GM21390 (cell line): ENCODE measurements around the gene TYMS.

ENCODE experiments used
- ATAC-seq: cut with Tn5 transposase; IDR thresholded peaks from one replicate; pipeline ENCODE4 v1.9.1; 2021; ENCODE audit not compliant: unreplicated experiment

TYMS gene

GRCh38 chr18:644395-645004 is 13.0 kb upstream of the TYMS start:
- peak; percentile 56 for ATAC-seq

GRCh38 chr18:647304-647703 is 10.1 kb upstream of the TYMS start:
- ATAC-seq = no peak

GRCh38 chr18:649341-649740 is 8.1 kb upstream of the TYMS start:
- ATAC-seq = no peak

GRCh38 chr18:650428-650858 is 7.0 kb upstream of the TYMS start:
- ATAC-seq = peak; percentile 99

GRCh38 chr18:652131-652530 is 5.3 kb upstream of the TYMS start:
- no peak for ATAC-seq

- no peak for ATAC-seq
These were observed 3.9 kb upstream of the TYMS start for GRCh38 chr18:653512-653911.

GRCh38 chr18:654601-655000 is 2.9 kb upstream of the TYMS start:
- no peak for ATAC-seq

- no peak for ATAC-seq
These were observed 2.0 kb upstream of the TYMS start for GRCh38 chr18:655445-655844.

GRCh38 chr18:658001-658946 is 821 bp downstream of the TYMS start:
- ATAC-seq = peak; percentile 53

GRCh38 chr18:658947-659533 is 1.6 kb downstream of the TYMS start:
- ATAC-seq = no peak

- ATAC-seq = no peak
These were observed 2.1 kb downstream of the TYMS start for GRCh38 chr18:659597-659996.

- ATAC-seq = no peak
These were observed 4.7 kb downstream of the TYMS start for GRCh38 chr18:662197-662596.

GRCh38 chr18:666177-666576 is 8.7 kb downstream of the TYMS start:
- ATAC-seq = no peak

GRCh38 chr18:666628-667027 is 9.2 kb downstream of the TYMS start:
- no peak for ATAC-seq

- no peak for ATAC-seq
These were observed 10.8 kb downstream of the TYMS start for GRCh38 chr18:668260-668659.

GRCh38 chr18:669077-669476 is 11.6 kb downstream of the TYMS start:
- no peak for ATAC-seq

GRCh38 chr18:670522-670921 is 13.1 kb downstream of the TYMS start:
- no peak for ATAC-seq

GRCh38 chr18:671405-671804 is 14.0 kb downstream of the TYMS start:
- ATAC-seq = no peak

- ATAC-seq = no peak
These were observed 15.9 kb downstream of the TYMS start for GRCh38 chr18:673317-673716.

- no peak for ATAC-seq
These were observed 16.3 kb downstream of the TYMS start for GRCh38 chr18:673769-674168.

GRCh38 chr18:675307-675706 is 17.9 kb downstream of the TYMS start:
- ATAC-seq = no peak

GRCh38 chr18:676069-676468 is 18.6 kb downstream of the TYMS start:
- ATAC-seq = no peak
